HL-60/S4 treated with retinoic acid at 250 ng/mL for 4 days and 3 days (cell line): ENCODE data around the gene HOXD12.

Source experiments
- in situ Hi-C: fragments of 300-500 bp; cut with MboI; formaldehyde crosslinking; loops from 2 replicates; pipeline ENCODE4 v1.7.0; 2022; ENCODE audit warnings: low sequenced_read_pairs

HOXD12 gene

GRCh38 chr2:176099728-176100546, at the start of gene HOXD12:
TSS of gene HOXD12 (plus strand) at chr2:176099795. CDS start at chr2:176099802, 7 bp downstream.
- in situ Hi-C loops, result loop anchor here (25.0 kb wide), 3 partner anchors 413 to 1212 kb away; no protein-coding TSS in a partner anchor

DNA sequence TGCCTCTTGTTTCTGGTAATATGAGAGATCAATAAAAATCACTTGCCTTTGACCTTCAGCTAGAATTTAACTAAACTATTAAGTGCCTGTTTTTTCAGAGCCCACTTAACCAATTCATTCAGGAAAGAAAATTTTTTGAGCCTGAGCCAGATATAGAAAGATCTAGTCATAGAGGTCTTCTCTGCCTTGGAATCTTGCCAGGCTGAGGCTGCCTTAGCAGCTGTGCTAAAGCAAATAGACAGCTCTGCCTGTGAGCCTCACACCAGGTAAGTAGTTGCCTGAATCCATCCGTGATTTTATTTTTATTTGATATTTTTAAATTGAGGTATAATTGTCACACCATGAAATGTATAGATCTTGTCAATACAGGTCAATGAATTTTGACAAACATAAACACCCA, 43.2 kb upstream of the HOXD12 start:
- in situ Hi-C loops, result no loop called here

- in situ Hi-C loops, result no loop called here
Observed at GRCh38 chr2:176063958-176064357, 35.6 kb upstream of the HOXD12 start.

- in situ Hi-C loops, result no loop called here
Observed at GRCh38 chr2:176066645-176067588, 32.7 kb upstream of the HOXD12 start.

DNA sequence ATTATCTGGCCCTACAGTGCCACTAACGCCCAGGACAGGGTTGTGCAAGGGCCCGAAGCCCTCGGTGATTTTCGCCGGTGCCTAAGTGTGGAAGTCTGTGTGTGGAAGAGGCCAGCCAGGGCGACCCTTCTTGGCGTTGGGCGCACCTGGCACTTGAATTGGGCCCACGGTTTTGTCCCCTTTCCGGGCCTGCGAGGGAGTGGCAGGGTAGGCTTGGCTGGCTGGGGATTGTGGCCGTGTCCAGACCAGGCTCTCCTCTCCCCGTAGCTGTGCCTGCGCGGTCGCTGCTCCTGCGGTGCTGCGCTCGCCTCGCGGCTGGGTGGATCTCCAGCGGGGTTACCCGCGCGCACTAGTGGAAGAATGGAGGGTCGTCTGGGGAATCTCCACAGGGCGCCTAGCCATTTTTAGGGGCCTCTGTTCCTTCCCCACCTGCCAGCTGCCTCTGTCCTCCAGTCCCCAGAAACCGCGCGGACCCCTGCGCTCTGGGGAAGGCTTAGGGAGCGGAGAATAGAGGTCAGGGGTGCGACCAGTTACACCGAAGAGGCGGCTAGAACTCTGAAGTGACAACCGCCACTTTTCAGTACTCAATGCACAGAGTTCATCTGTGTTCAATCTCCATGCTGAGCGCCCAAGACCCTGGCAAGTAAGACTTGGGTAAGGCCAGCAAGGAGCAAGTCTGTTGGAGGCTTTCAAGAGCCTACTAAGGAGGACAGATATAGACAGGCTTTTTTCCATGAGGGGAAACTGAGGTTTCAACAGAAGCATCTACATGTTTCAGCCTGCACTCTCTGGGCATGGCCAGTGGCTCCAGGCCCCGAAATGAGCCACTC, 31.8 kb upstream of the HOXD12 start:
- in situ Hi-C loops, result no loop called here

DNA sequence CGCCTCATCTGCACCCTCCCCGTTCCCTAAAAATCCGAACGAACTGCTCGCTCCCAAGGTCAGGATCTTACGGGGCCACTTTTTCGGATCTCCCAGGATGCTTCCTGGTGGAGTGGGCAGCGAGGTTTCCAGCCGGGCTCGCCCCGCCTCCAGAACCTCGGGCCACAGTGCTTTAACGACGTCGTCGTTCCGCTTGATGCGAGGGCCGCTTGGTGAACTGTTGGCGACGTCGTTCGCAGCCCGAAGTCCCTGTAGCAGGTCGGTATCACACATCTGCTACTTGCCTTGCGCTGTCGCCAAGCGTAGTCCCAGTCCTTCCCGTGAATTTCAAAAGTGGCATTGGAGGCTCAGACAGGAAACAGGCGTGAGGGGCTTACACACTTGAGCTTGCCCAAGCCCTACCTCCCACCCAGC, 31.2 kb upstream of the HOXD12 start:
- in situ Hi-C loops, result no loop called here

DNA sequence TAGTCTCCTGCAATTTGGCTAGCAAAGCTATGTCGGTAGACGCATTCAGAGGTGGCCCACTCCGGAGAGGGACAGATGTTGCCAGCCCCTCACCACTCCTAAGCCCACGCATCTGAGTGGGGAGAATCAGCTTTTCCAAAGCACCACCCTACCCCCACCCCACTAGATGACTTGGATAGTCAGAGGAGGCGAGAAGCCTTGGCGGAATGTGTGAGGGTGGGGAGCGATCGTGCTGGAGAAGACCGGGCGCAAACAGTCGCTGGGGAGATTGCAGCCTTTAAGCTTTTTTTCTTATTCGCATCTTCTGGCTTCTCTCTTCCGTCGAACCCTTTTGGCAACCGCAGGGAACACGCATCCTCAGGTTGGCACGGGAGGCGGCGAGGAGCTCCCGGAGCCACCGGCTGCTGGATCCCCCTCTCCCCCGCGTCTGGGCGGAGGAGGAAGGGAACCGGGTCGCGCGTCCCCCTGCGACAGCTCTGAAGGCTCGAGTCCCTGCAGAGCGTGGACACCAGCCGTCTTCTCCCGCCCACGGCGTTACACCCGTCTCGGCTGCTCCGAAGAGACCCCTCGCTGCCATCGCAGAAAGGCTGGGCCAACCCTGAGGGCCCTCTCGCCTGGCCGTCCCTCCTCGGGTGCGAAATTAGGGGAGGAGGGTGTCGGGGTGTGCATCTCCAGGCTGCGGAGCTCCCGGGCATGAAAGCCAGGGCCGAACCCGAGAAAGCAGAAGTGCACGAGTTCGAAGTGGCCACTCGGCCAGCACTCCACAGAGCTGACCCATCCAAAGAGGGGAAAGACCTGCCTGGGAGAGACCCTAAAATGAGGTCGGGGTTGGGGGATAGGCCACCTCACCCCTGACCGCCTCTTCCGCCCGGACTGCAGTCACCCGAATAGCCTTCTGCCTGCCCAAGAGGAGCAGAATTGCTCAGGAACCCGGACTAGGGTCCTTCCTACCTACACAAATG, 28.0 kb upstream of the HOXD12 start:
- in situ Hi-C loops, result no loop called here

- in situ Hi-C loops, result no loop called here
Observed at GRCh38 chr2:176072292-176072669, 27.3 kb upstream of the HOXD12 start.

GRCh38 chr2:176072951-176073904, 26.4 kb upstream of the HOXD12 start:
- in situ Hi-C loops, result no loop called here

DNA sequence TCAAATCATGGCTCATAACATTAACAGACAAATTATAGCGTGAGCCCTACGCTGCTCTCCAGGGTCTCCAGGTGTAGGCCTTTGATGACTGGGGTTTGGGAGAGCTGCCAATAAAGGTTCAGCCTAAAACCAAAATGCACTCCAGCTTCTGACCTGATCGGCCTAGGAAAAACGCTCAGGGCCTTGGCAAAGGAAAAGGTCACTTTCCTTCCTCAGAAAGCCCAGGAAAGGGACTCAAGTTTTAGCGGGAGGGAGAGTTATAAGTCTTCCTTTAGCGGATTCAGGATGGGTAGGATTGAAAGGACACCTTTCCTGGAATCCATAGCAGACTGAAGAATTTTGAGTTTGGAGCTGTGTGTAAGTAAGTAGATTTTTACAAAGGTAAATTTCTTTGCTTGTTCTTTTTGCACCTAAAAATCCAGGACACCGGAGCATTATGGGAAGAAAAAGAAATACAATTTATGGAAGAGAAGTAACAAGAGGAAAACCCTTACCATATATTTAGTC, 24.6 kb upstream of the HOXD12 start:
- in situ Hi-C loops, result loop anchor here (25.0 kb wide), 2 partner anchors 388 to 713 kb away; no protein-coding TSS in a partner anchor

- in situ Hi-C loops, result loop anchor here (25.0 kb wide), 2 partner anchors 388 to 713 kb away; no protein-coding TSS in a partner anchor
Observed at GRCh38 chr2:176075481-176075880, 24.1 kb upstream of the HOXD12 start.

GRCh38 chr2:176076063-176076462, 23.5 kb upstream of the HOXD12 start:
- in situ Hi-C loops, result loop anchor here (25.0 kb wide), 2 partner anchors 389 to 714 kb away; no protein-coding TSS in a partner anchor

DNA sequence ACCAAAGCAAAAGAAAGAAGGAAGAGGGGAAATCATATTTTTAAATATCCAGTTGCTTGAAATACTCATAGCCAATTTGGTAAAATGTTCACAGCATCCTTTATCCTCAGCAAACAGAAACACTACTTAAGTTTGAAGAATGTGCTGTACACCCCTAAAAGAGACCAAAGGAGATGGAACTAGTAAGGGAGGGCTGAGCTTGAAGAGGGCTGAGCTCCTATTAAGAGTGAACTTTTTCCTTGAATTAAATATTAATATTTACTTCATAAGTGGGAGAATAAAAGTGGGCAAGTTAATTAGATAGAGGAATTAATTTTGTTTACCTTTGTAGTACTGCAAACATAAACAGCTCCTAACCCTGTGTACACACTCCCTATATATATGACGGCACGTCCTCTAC, 22.8 kb upstream of the HOXD12 start:
- in situ Hi-C loops, result loop anchor here (25.0 kb wide), 2 partner anchors 389 to 714 kb away; no protein-coding TSS in a partner anchor

- in situ Hi-C loops, result loop anchor here (25.0 kb wide), 2 partner anchors 391 to 716 kb away; no protein-coding TSS in a partner anchor
Observed at GRCh38 chr2:176078541-176079284, 20.9 kb upstream of the HOXD12 start.

DNA sequence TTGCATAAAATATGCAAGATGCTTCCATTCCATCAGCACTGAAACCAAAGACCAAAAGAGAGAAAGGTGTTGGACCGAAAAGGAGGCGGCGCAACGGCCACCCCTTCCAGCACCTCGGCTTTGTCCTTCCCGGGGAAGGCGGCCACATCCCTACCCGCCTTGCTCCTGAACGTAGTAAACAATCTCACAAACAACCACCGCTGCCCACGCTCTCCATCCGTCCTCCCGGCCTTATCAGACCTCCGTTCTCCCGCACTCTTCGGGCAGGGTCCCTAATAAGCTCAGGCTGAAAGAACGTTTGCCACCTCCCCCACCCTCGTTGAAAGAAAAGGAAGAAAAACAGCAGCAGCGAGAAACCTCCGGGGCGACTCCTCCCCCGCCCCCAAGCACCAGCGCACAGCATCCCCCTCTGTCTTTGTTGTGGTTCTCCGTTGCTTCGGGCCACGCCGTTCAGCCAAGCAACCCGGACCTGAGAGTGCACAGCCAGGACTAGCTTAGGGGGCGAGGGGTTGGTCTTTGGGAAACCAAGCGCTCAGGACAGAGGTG, 20.2 kb upstream of the HOXD12 start:
- in situ Hi-C loops, result loop anchor here (25.0 kb wide), 2 partner anchors 392 to 717 kb away; no protein-coding TSS in a partner anchor

- in situ Hi-C loops, result loop anchor here (25.0 kb wide), 2 partner anchors 393 to 718 kb away; no protein-coding TSS in a partner anchor
Observed at GRCh38 chr2:176079831-176080539, 19.6 kb upstream of the HOXD12 start.
